NCI-H128 (cell line): ENCODE results near the gene PRR9.
"Not testable (repeated sequence)": the region's sequence is repeated elsewhere in the genome, so short reads cannot be mapped to it uniquely, and the experiment has no call there.

ENCODE experiments used
- DNase-seq: peaks from one replicate; lab custom pipeline; 2025; ENCODE audit not compliant: unreplicated experiment; lab: John Stamatoyannopoulos, UW

Gene PRR9

GRCh38 chr1:153229076-153229829, 11.9 kb downstream of the PRR9 start:
- DNase-seq = not testable (repeated sequence)

- no peak for DNase-seq
Measured at GRCh38 chr1:153231363-153231762, 14.0 kb downstream of the PRR9 start.

GRCh38 chr1:153231785-153232184, 14.4 kb downstream of the PRR9 start:
- no peak for DNase-seq

- DNase-seq = no peak
Measured at GRCh38 chr1:153232553-153232952, 15.2 kb downstream of the PRR9 start.

- DNase-seq = no peak
Measured at GRCh38 chr1:153233448-153233847, 16.1 kb downstream of the PRR9 start.

- no peak for DNase-seq
Measured at GRCh38 chr1:153238527-153238926, 21.1 kb downstream of the PRR9 start.

- DNase-seq = no peak
Measured at GRCh38 chr1:153242160-153242559, 24.8 kb downstream of the PRR9 start.

GRCh38 chr1:153245466-153245865, 28.1 kb downstream of the PRR9 start:
- no peak for DNase-seq

- DNase-seq = no peak
Measured at GRCh38 chr1:153246018-153246417, 28.6 kb downstream of the PRR9 start.

- DNase-seq = no peak
Measured at GRCh38 chr1:153246825-153247224, 29.4 kb downstream of the PRR9 start.

- no peak for DNase-seq
Measured at GRCh38 chr1:153248176-153248879, 30.9 kb downstream of the PRR9 start.

- no peak for DNase-seq
Measured at GRCh38 chr1:153250166-153250565, 32.8 kb downstream of the PRR9 start.

GRCh38 chr1:153251087-153251486, 33.7 kb downstream of the PRR9 start:
- DNase-seq = no peak

- DNase-seq = no peak
Measured at GRCh38 chr1:153251562-153251961, 34.2 kb downstream of the PRR9 start.

GRCh38 chr1:153251988-153252387, 34.6 kb downstream of the PRR9 start:
- no peak for DNase-seq

- no peak for DNase-seq
Measured at GRCh38 chr1:153253076-153253475, 35.7 kb downstream of the PRR9 start.

- DNase-seq = no peak
Measured at GRCh38 chr1:153253693-153254092, 36.3 kb downstream of the PRR9 start.

- DNase-seq = no peak
Measured at GRCh38 chr1:153259387-153259786, 42.0 kb downstream of the PRR9 start, which contains the start of gene LORICRIN. LORICRIN (plus strand) TSS chr1:153259687; CDS start chr1:153260950, 1,263 bp downstream.

GRCh38 chr1:153260585-153261280, 43.3 kb downstream of the PRR9 start:
- DNase-seq = no peak

- DNase-seq = no peak
Measured at GRCh38 chr1:153261281-153262069, 44.1 kb downstream of the PRR9 start.

GRCh38 chr1:153262070-153262366, 44.6 kb downstream of the PRR9 start:
- no peak for DNase-seq
